GM23248 (cell line): ENCODE results near the gene RNF130. TPM values are rescaled to one million over a fixed set of nuclear protein-coding genes. Genes with fewer than 3 reads are reported as not detected.

Experiments
- DNase-seq: peaks from one replicate; pipeline ENCODE4 v3.0.0-alpha.2; 2015
- H2AFZ ChIP-seq: fragments of 200-600 bp; sonication (generic); 2 replicates; pipeline ENCODE4 v1.6.1; 2016; ENCODE audit warnings: antibody characterized with exemption
- H3F3A ChIP-seq: fragments of 200-600 bp; sonication (generic); 2 replicates; pipeline ENCODE4 v1.6.1; 2016; ENCODE audit warnings: mild to moderate bottlenecking, antibody characterized with exemption, mixed run types; ENCODE audit not compliant: insufficient read depth
- H3K27ac ChIP-seq: fragments of 200-600 bp; sonication (generic); 2 replicates; pipeline ENCODE4 v1.5.1; 2016; ENCODE audit warnings: mild to moderate bottlenecking
- H3K27me3 ChIP-seq: fragments of 200-600 bp; sonication (generic); replicated peaks from 2 replicates; pipeline ENCODE4 v1.6.1; 2016; ENCODE audit warnings: mild to moderate bottlenecking; ENCODE audit not compliant: insufficient read depth
- H3K36me3 ChIP-seq: fragments of 200-600 bp; sonication (generic); 2 replicates; pipeline ENCODE4 v1.6.1; 2016; ENCODE audit warnings: low read depth, mild to moderate bottlenecking
- H3K4me1 ChIP-seq: fragments of 200-600 bp; sonication (generic); 2 replicates; pipeline ENCODE4 v1.6.1; 2016; ENCODE audit warnings: mild to moderate bottlenecking; ENCODE audit not compliant: insufficient read depth
- H3K4me2 ChIP-seq: fragments of 200-600 bp; sonication (generic); one replicate; pipeline ENCODE4 v1.6.1; 2016; ENCODE audit warnings: mild to moderate bottlenecking; ENCODE audit not compliant: unreplicated experiment
- H3K4me3 ChIP-seq: fragments of 200-600 bp; sonication (generic); 2 replicates; pipeline ENCODE4 v1.5.1; 2016; ENCODE audit warnings: mild to moderate bottlenecking
- H3K79me2 ChIP-seq: fragments of 200-600 bp; sonication (generic); 2 replicates; pipeline ENCODE4 v1.6.1; 2016; ENCODE audit warnings: mild to moderate bottlenecking; ENCODE audit not compliant: insufficient read depth
- H3K9ac ChIP-seq: fragments of 200-600 bp; sonication (generic); 2 replicates; pipeline ENCODE4 v1.6.1; 2016; ENCODE audit warnings: mild to moderate bottlenecking
- H3K9me2 ChIP-seq: fragments of 200-600 bp; sonication (generic); 2 replicates; pipeline ENCODE4 v1.6.1; 2016; ENCODE audit warnings: mixed run types, mild to moderate bottlenecking, moderate library complexity; ENCODE audit not compliant: insufficient read depth
- H3K9me3 ChIP-seq: fragments of 200-600 bp; sonication (generic); one replicate; pipeline ENCODE4 v1.6.1; 2017; ENCODE audit warnings: low read depth
- H4K20me1 ChIP-seq: fragments of 200-600 bp; sonication (generic); 2 replicates; pipeline ENCODE4 v1.6.0; 2016; ENCODE audit not compliant: insufficient read depth
- EZH2 ChIP-seq: fragments of 200-600 bp; sonication (generic); IDR thresholded peaks from 2 replicates; pipeline ENCODE4 v1.6.1; 2018; ENCODE audit warnings: antibody characterized with exemption, mild to moderate bottlenecking; ENCODE audit not compliant: insufficient read depth, poor library complexity, severe bottlenecking
- EZH2phosphoT487 ChIP-seq: fragments of 200-600 bp; sonication (generic); IDR thresholded peaks from 2 replicates; pipeline ENCODE4 v1.6.1; 2018; ENCODE audit warnings: antibody characterized with exemption, moderate library complexity, mild to moderate bottlenecking, low read depth; ENCODE audit not compliant: insufficient read depth
- WGBS, 2 experiments: methylation state at CpG; one replicate each; pipeline ENCODE4 v1.1.6; 2015 to 2017; ENCODE audit warnings: low lambda C conversion rate in 2 of 2, low coverage in 1 of 2; ENCODE audit errors: missing lambda C conversion rate in 2 of 2; 5-methylcytosine and 5-hydroxymethylcytosine counted together
- in situ Hi-C: fragments of 300-500 bp; cut with MboI; formaldehyde crosslinking; loops from 2 replicates; pipeline ENCODE4 v1.15.0; 2020
- polyA plus RNA-seq: library from polyadenylated mRNA; unstranded; fragments of >200 nt; fragmentation: Nextera tagmentation; extraction: Ambion mirVana; gene quantifications from 2 replicates; pipeline ENCODE4 v1.2.1, GENCODE V29; 2016
- total RNA-seq: library from RNA; depleted of rRNA; stranded (reverse); fragments of >200 nt; shearing (Covaris generic); gene quantifications from 2 replicates; pipeline ENCODE4 v1.2.3, GENCODE V29; 2014

RNF130 gene
- total and polyA plus RNA-seq, 2 experiments from 2014 or later = 27.3 to 49.8 TPM

- H3K4me2 ChIP-seq = no peak overlapping the region
- peaks cover under 1% of the 10 kb centered on the region; the same call in 1 of the 2 replicates for H3K27me3 ChIP-seq
- in situ Hi-C loops = no loop called here
- no peak overlapping the region for H3K4me3 ChIP-seq
- no peaks in the 10 kb centered on the region for H3K9me2 ChIP-seq
- H3K4me1 ChIP-seq = no peaks in the 10 kb centered on the region
- WGBS, 2 experiments = 88 to 94% methylated on average over 8 of the region's 8 CpGs
- H3K36me3 ChIP-seq = no peaks in the 10 kb centered on the region
- no peak overlapping the region for H2AFZ ChIP-seq
- no peak overlapping the region for H3K9ac ChIP-seq
- no peaks in the 10 kb centered on the region for H3F3A ChIP-seq
- H3K27ac ChIP-seq = no peak overlapping the region
- no peak for TF ChIP-seq EZH2phosphoT487
- TF ChIP-seq EZH2 = no peak
- H3K79me2 ChIP-seq = no peaks in the 10 kb centered on the region
- no peak for DNase-seq
- no peaks in the 10 kb centered on the region for H4K20me1 ChIP-seq
- no peaks in the 10 kb centered on the region for H3K9me3 ChIP-seq
Measured at GRCh38 chr5:180088561-180088960, 17.0 kb upstream of the RNF130 start.

- no peak overlapping the region for H3K27ac ChIP-seq
- no peak overlapping the region for H3K9ac ChIP-seq
- DNase-seq = no peak
- in situ Hi-C loops = no loop called here
- H3K79me2 ChIP-seq = no peaks in the 10 kb centered on the region
- no peaks in the 10 kb centered on the region for H3K9me2 ChIP-seq
- no peaks in the 10 kb centered on the region for H3K36me3 ChIP-seq
- H3K4me2 ChIP-seq = no peak overlapping the region
- 59 to 61% methylated on average over 11 of the region's 11 CpGs for WGBS, 2 experiments
- TF ChIP-seq EZH2 = no peak
- TF ChIP-seq EZH2phosphoT487 = no peak
- H3K4me3 ChIP-seq = no peak overlapping the region
- no peaks in the 10 kb centered on the region for H3K4me1 ChIP-seq
- H3F3A ChIP-seq = no peaks in the 10 kb centered on the region
- H3K9me3 ChIP-seq = no peaks in the 10 kb centered on the region
- no peaks in the 10 kb centered on the region for H3K27me3 ChIP-seq
- no peak overlapping the region for H2AFZ ChIP-seq
- no peaks in the 10 kb centered on the region for H4K20me1 ChIP-seq
Measured at GRCh38 chr5:180086816-180087399, 15.3 kb upstream of the RNF130 start.

- TF ChIP-seq EZH2 = no peak
- no peak for TF ChIP-seq EZH2phosphoT487
- Histone ChIP-seq H3K79me2 (no peaks in the 10 kb centered on the region), H3K27me3 (no peaks in the 10 kb centered on the region), H3K36me3 (no peaks in the 10 kb centered on the region), H3K9me2 (no peaks in the 10 kb centered on the region), H3K9ac (no peak overlapping the region), H2AFZ (no peak overlapping the region), H3K4me2 (no peak overlapping the region), H4K20me1 (no peaks in the 10 kb centered on the region), H3K4me1 (no peaks in the 10 kb centered on the region), H3F3A (no peaks in the 10 kb centered on the region), H3K27ac (no peak overlapping the region), H3K9me3 (no peaks in the 10 kb centered on the region), H3K4me3 (no peak overlapping the region)
- in situ Hi-C loops = no loop called here
- 46 to 57% methylated on average over 7 of the region's 7 CpGs for WGBS, 2 experiments
- no peak for DNase-seq
Measured at GRCh38 chr5:180085837-180086236, 14.3 kb upstream of the RNF130 start.

- Histone ChIP-seq H3K4me3 (no peak overlapping the region), H3K4me2 (no peak overlapping the region), H3F3A (no peaks in the 10 kb centered on the region), H3K9me3 (no peaks in the 10 kb centered on the region), H4K20me1 (no peaks in the 10 kb centered on the region), H3K36me3 (no peaks in the 10 kb centered on the region), H2AFZ (no peak overlapping the region), H3K27me3 (no peaks in the 10 kb centered on the region), H3K9me2 (no peaks in the 10 kb centered on the region), H3K9ac (no peak overlapping the region), H3K79me2 (no peaks in the 10 kb centered on the region), H3K27ac (no peak overlapping the region), H3K4me1 (no peaks in the 10 kb centered on the region)
- TF ChIP-seq EZH2 = no peak
- in situ Hi-C loops = no loop called here
- 40 to 43% methylated on average over 13 of the region's 13 CpGs for WGBS, 2 experiments
- no peak for DNase-seq
Measured at GRCh38 chr5:180084638-180085561, 13.3 kb upstream of the RNF130 start.
